OCI-LY1 (cell line): ENCODE measurements around the gene HEXIM2.

ENCODE experiments used
- EZH2 ChIP-seq: fragments of 200-600 bp; sonication (generic), shearing (Covaris generic); IDR thresholded peaks from 2 replicates; pipeline ENCODE4 v1.8.0; 2017; ENCODE audit warnings: borderline replicate concordance, mixed run types, mild to moderate bottlenecking, antibody characterized with exemption, low read length, moderate library complexity, mixed read lengths
- TF ChIP-seq, protein P1 (sequence below): fragments of 200-600 bp; sonication (generic), shearing (Covaris generic); IDR thresholded peaks from 2 replicates; pipeline ENCODE4 v1.5.1; 2017; ENCODE audit warnings: mild to moderate bottlenecking, antibody characterized with exemption, low read length, moderate library complexity, mixed read lengths

GRCh38 chr17:45149037-45149668, 12.5 kb upstream of the HEXIM2 start:
- TF ChIP-seq, protein P1, sequence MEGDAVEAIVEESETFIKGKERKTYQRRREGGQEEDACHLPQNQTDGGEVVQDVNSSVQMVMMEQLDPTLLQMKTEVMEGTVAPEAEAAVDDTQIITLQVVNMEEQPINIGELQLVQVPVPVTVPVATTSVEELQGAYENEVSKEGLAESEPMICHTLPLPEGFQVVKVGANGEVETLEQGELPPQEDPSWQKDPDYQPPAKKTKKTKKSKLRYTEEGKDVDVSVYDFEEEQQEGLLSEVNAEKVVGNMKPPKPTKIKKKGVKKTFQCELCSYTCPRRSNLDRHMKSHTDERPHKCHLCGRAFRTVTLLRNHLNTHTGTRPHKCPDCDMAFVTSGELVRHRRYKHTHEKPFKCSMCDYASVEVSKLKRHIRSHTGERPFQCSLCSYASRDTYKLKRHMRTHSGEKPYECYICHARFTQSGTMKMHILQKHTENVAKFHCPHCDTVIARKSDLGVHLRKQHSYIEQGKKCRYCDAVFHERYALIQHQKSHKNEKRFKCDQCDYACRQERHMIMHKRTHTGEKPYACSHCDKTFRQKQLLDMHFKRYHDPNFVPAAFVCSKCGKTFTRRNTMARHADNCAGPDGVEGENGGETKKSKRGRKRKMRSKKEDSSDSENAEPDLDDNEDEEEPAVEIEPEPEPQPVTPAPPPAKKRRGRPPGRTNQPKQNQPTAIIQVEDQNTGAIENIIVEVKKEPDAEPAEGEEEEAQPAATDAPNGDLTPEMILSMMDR = peak; percentile 87
- no peak for TF ChIP-seq EZH2
